ENCODE measurements around the gene CDH22.

CDH22 gene

DNA sequence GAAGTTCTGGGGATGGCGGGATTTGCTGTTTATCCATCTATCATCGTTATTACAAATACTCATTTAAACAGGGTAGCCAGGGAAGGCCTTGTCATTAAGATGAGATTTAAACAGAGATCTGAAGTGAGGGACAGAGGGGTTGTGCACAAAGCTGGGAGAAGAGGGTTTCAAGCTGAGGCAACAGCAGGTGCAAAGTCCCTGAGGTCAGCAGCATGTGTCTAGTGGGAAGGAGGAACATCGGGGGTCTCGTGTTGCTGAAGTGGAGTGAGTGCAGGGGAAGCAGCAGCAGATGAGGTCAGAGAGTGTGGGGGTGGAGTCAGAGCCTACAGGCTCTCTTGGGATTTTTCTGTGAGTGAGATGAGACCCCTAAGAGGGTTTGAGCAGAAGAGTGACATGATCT is 52.0 kb downstream of the CDH22 start:
- H3K36me3 ChIP-seq = no peaks in the 10 kb centered on the region
- no peak overlapping the region for H3K4me3 ChIP-seq (ENCODE audit: low read depth in 1 of 2, low read length in 1 of 2)
- H3K9me3 ChIP-seq = no peaks in the 10 kb centered on the region
- peaks cover 85% of the 10 kb centered on the region for H3K27me3 ChIP-seq
- H3K27ac ChIP-seq = no peak overlapping the region
- TF ChIP-seq, protein P1, sequence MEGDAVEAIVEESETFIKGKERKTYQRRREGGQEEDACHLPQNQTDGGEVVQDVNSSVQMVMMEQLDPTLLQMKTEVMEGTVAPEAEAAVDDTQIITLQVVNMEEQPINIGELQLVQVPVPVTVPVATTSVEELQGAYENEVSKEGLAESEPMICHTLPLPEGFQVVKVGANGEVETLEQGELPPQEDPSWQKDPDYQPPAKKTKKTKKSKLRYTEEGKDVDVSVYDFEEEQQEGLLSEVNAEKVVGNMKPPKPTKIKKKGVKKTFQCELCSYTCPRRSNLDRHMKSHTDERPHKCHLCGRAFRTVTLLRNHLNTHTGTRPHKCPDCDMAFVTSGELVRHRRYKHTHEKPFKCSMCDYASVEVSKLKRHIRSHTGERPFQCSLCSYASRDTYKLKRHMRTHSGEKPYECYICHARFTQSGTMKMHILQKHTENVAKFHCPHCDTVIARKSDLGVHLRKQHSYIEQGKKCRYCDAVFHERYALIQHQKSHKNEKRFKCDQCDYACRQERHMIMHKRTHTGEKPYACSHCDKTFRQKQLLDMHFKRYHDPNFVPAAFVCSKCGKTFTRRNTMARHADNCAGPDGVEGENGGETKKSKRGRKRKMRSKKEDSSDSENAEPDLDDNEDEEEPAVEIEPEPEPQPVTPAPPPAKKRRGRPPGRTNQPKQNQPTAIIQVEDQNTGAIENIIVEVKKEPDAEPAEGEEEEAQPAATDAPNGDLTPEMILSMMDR (IDR thresholded peaks at IDR 0.05) = no peak
- no peaks in the 10 kb centered on the region for H3K4me1 ChIP-seq (ENCODE audit: control insufficient read depth in 1 of 2, insufficient read depth in 1 of 2, low read depth in 1 of 2, low read length in 1 of 2)

DNA sequence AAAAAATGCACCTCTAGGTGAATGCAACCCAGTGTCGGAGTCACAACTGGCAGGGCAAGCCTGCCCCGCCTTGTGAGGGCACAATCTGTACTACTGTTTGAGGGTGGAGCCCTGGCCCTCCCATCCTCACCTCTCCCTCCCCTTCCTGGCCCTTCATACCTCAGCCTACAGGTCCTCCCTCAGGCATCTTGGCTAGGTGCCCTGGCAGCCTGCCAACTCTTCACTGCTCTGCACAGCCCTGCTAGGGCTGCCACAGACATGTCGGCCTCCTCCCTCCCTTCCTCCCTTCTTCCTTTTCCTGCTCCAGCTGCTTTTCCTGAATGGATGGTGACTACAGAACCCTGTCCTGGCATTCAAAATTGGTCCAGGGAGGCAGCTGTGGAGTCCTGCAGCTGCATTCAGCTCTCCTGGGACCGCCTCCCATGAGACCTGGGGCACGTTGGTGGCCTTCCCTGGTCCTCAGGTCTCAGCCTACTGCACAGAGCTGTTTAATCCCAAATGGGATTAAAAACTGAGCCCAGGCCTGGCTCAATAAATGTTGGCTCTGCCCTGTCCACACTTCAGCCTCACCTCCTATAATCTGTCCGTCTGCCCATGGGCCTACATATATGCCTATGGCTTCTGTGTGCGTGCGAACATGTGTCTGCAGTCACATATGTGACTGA is 52.7 kb downstream of the CDH22 start:
- H3K4me3 ChIP-seq (ENCODE audit: low read depth in 1 of 2, low read length in 1 of 2) = no peak overlapping the region
- H3K27me3 ChIP-seq = peaks cover 90% of the 10 kb centered on the region
- no peaks in the 10 kb centered on the region for H3K36me3 ChIP-seq
- no peaks in the 10 kb centered on the region for H3K9me3 ChIP-seq
- TF ChIP-seq, protein P1 (IDR thresholded peaks at IDR 0.05) = no peak
- no peak overlapping the region for H3K27ac ChIP-seq
- no peaks in the 10 kb centered on the region for H3K4me1 ChIP-seq (ENCODE audit: control insufficient read depth in 1 of 2, insufficient read depth in 1 of 2, low read depth in 1 of 2, low read length in 1 of 2)

DNA sequence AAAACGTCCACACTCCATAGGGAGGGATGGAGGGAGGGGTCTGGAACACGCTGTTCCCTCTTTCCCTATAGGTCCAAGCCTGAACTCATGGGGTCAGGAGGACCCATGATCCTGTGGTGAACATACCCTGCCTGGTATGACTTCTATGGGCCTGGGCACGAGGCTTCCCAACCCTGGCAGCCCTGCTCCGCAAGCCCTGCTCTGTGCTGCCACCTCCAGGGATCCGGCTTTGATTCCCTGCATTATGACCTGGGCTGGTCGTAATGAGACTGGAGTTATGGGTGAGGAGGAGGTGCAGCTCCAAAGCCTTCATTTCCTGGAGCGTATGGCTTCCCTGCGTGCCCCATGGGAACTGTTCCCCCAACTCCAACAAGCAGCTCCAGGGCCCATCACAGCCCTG is 54.9 kb downstream of the CDH22 start:
- H3K36me3 ChIP-seq = no peaks in the 10 kb centered on the region
- H3K4me3 ChIP-seq (ENCODE audit: low read depth in 1 of 2, low read length in 1 of 2) = no peak overlapping the region
- H3K27me3 ChIP-seq = peaks cover 98% of the 10 kb centered on the region
- no peaks in the 10 kb centered on the region for H3K9me3 ChIP-seq
- H3K27ac ChIP-seq = no peak overlapping the region
- TF ChIP-seq, protein P1 (IDR thresholded peaks at IDR 0.05) = no peak
- H3K4me1 ChIP-seq (ENCODE audit: control insufficient read depth in 1 of 2, insufficient read depth in 1 of 2, low read depth in 1 of 2, low read length in 1 of 2) = no peaks in the 10 kb centered on the region

DNA sequence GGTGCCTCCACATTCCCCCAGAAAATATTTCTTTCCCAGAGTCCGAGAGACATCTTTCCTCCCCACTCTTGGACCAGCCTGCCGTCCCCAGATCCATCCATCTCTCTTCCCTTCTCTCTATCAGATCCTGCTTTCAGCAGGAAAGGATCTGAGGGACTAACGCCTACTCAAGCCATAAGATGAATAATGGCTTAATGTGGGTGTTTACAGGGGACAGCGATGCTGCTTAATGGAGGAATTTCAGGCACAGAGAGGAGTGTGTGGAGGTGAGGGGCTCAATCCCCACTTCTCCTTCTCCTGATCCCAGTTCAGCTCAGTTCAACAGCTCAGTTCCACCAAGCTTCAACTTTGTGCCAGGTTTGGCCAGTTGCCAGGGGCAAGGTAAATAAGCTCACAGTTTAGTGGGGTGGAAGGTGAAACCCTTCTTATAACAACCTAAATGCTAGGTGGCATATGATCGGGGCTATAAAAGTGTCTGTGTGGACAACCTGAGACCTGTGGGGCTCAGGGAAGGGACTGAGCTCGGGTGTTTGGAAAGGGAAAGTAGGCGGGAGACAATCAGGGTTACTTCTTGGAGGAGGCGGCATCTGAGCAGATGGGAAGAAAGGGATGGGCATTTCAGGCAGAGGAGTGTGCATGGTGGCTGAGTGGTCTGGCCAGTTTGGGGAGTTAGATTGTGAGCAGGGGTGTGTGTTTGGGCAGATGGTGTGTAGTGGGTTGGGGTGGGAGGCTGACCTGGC is 55.8 kb downstream of the CDH22 start:
- Histone ChIP-seq H3K9me3 (no peaks in the 10 kb centered on the region), H3K27me3 (peaks cover 98% of the 10 kb centered on the region), H3K4me1 (ENCODE audit: control insufficient read depth in 1 of 2, insufficient read depth in 1 of 2, low read depth in 1 of 2, low read length in 1 of 2) (no peaks in the 10 kb centered on the region), H3K27ac (no peak overlapping the region), H3K36me3 (no peaks in the 10 kb centered on the region), H3K4me3 (ENCODE audit: low read depth in 1 of 2, low read length in 1 of 2) (no peak overlapping the region)
- TF ChIP-seq, protein P1 (IDR thresholded peaks at IDR 0.05) = no peak

DNA sequence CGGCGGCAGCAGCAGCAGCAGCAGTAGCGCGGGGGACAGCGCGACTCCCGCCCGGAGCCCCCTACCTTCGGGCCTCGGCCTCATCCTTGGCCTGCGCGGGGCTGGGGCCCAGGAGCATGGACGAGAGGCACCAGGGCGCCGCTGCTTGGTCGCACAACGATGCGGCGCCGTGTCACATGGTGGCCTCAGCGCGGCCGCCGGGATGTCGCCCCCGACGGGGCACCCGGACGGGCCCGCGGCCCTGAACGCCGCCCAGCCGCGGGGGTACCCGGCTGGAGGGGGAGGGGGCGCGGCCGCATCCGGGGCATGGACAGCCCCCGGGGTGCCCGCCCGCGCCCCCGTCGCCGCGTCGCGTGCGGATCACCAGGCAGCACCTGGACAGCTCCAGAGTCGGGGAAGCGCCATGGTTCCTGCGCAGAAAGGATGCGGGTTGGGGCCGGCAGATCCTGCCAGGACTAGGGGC is 57.1 kb downstream of the CDH22 start:
- Histone ChIP-seq H3K27ac (no peak overlapping the region), H3K4me3 (ENCODE audit: low read depth in 1 of 2, low read length in 1 of 2) (no peak overlapping the region), H3K4me1 (ENCODE audit: control insufficient read depth in 1 of 2, insufficient read depth in 1 of 2, low read depth in 1 of 2, low read length in 1 of 2) (no peaks in the 10 kb centered on the region), H3K36me3 (no peaks in the 10 kb centered on the region), H3K27me3 (peaks cover 100% of the 10 kb centered on the region), H3K9me3 (no peaks in the 10 kb centered on the region)
- TF ChIP-seq, protein P1 (IDR thresholded peaks at IDR 0.05) = no peak

All from neutrophil (primary cell).